SK-N-SH (cell line): ENCODE measurements around the gene LARP4. TPM values are rescaled to one million over a fixed set of nuclear protein-coding genes. Genes with fewer than 3 reads are reported as not detected.

Experiments
- CTCF ChIA-PET: fragments of 300-600, 350-600 bp; formaldehyde crosslinking; extraction: SDS; loops from one replicate; lab custom pipeline; 2021; lab: Yijun Ruan, JAX
- POLR2A ChIA-PET: fragments of 350-600 bp; sonication (Branson Sonifier 250); formaldehyde crosslinking; extraction: SDS; loops from one replicate; lab custom pipeline; 2020; ENCODE audit warnings: antibody characterized with exemption, inconsistent platforms; lab: Yijun Ruan, JAX
- DNase-seq: peaks from one replicate; pipeline ENCODE4 v3.0.0; 2012
- H2AFZ ChIP-seq: fragments of 200-600 bp; sonication (generic); 2 replicates; pipeline ENCODE4 v1.8.1; 2016; ENCODE audit warnings: antibody characterized with exemption, mild to moderate bottlenecking, low read depth
- H3F3A ChIP-seq: fragments of 200-600 bp; sonication (generic); replicated peaks from 2 replicates; pipeline ENCODE3; 2016; ENCODE audit warnings: antibody characterized with exemption, mild to moderate bottlenecking; ENCODE audit not compliant: insufficient read depth
- H3K27ac ChIP-seq, 2 experiments: fragments of 200-500 bp in 1 of 2; fragments of 200-600 bp in 1 of 2; sonication (Bioruptor generic) in 1 of 2; sonication (generic), shearing (Covaris generic) in 1 of 2; 2 replicates each; pipeline versions ENCODE4 v1.5.1 to v1.6.1; 2014 to 2016; ENCODE audit warnings: low read depth in 2 of 2, inconsistent platforms in 1 of 2, low read length in 1 of 2, mild to moderate bottlenecking in 1 of 2, mixed read lengths in 1 of 2
- H3K27me3 ChIP-seq: fragments of 200-600 bp; sonication (generic), shearing (Covaris generic); 2 replicates; pipeline ENCODE4 v1.6.1; 2016; ENCODE audit warnings: mixed run types; ENCODE audit not compliant: insufficient read depth
- H3K36me3 ChIP-seq, 2 experiments: fragments of 200-500 bp in 1 of 2; fragments of 200-600 bp in 1 of 2; sonication (Bioruptor generic) in 1 of 2; sonication (generic) in 1 of 2; replicated peaks in 1 of 2; 2 replicates each; pipeline versions ENCODE3 to v1.5.1; 2014 to 2016; ENCODE audit warnings: low read length in 1 of 2, mild to moderate bottlenecking in 1 of 2; ENCODE audit not compliant: insufficient read depth in 2 of 2, control insufficient read depth in 1 of 2
- H3K4me1 ChIP-seq, 2 experiments: fragments of 200-500 bp in 1 of 2; fragments of 200-600 bp in 1 of 2; sonication (Bioruptor generic) in 1 of 2; sonication (generic), shearing (Covaris generic) in 1 of 2; 2 replicates each; pipeline versions ENCODE4 v1.5.1 to v1.6.1; 2014 to 2016; ENCODE audit warnings: low read depth in 1 of 2, low read length in 1 of 2, mixed run types in 1 of 2; ENCODE audit not compliant: insufficient read depth in 2 of 2, control insufficient read depth in 1 of 2
- H3K4me2 ChIP-seq: fragments of 200-600 bp; sonication (generic), shearing (Covaris generic); 2 replicates; pipeline ENCODE4 v1.6.1; 2017; ENCODE audit warnings: mixed run types
- H3K4me3 ChIP-seq, 2 experiments: fragments of 200-500 bp in 1 of 2; fragments of 200-600 bp in 1 of 2; sonication (Bioruptor generic) in 1 of 2; sonication (generic), shearing (Covaris generic) in 1 of 2; 2 replicates each; pipeline versions ENCODE4 v1.5.1 to v1.8.1; 2014 to 2016; ENCODE audit warnings: low read depth in 2 of 2, inconsistent platforms in 1 of 2, low read length in 1 of 2, mild to moderate bottlenecking in 1 of 2, mixed read lengths in 1 of 2, moderate library complexity in 1 of 2
- H3K79me2 ChIP-seq: fragments of 200-600 bp; sonication (generic); 2 replicates; pipeline ENCODE4 v1.8.1; 2017; ENCODE audit warnings: mild to moderate bottlenecking; ENCODE audit not compliant: insufficient read depth
- H3K9ac ChIP-seq: fragments of 200-600 bp; sonication (generic); 2 replicates; pipeline ENCODE4 v1.6.1; 2017; ENCODE audit warnings: mixed run types
- H3K9me2 ChIP-seq: fragments of 200-600 bp; sonication (generic); 2 replicates; pipeline ENCODE4 v1.6.1; 2017; ENCODE audit warnings: mixed run types
- H3K9me3 ChIP-seq: fragments of 200-600 bp; sonication (generic); 2 replicates; pipeline ENCODE4 v1.6.1; 2017; ENCODE audit warnings: mixed run types, mild to moderate bottlenecking, moderate library complexity
- H4K20me1 ChIP-seq: fragments of 200-600 bp; sonication (generic); 2 replicates; pipeline ENCODE4 v1.6.1; 2017; ENCODE audit warnings: mild to moderate bottlenecking, mixed run types; ENCODE audit not compliant: insufficient read depth
- EZH2phosphoT487 ChIP-seq: fragments of 200-600 bp; sonication (generic); IDR thresholded peaks from 2 replicates; pipeline ENCODE4 v1.6.1; 2017; ENCODE audit warnings: low read depth, mixed run types, mild to moderate bottlenecking, antibody characterized with exemption, moderate library complexity, borderline replicate concordance
- FOXM1 ChIP-seq: IDR thresholded peaks from 2 replicates; pipeline ENCODE4 v1.4.0; 2012; ENCODE audit warnings: low read depth, mild to moderate bottlenecking
- GABPA ChIP-seq: IDR thresholded peaks from 2 replicates; pipeline ENCODE4 v1.4.0; 2012; ENCODE audit warnings: low read depth, mild to moderate bottlenecking
- GATA2 ChIP-seq: sonication (generic); formaldehyde crosslinking; IDR thresholded peaks from 2 replicates; pipeline ENCODE4 v1.5.0; 2020; ENCODE audit warnings: mild to moderate bottlenecking, missing genetic modification reagents
- JUND ChIP-seq: IDR thresholded peaks from 2 replicates; pipeline ENCODE4 v1.4.0; 2012
- MEF2A ChIP-seq: IDR thresholded peaks from 2 replicates; pipeline ENCODE4 v1.4.0; 2012; ENCODE audit warnings: low read depth, borderline replicate concordance
- NFIC ChIP-seq: IDR thresholded peaks from 2 replicates; pipeline ENCODE4 v1.4.0; 2012; ENCODE audit warnings: borderline replicate concordance
- RAD21 ChIP-seq: IDR thresholded peaks from 2 replicates; pipeline ENCODE4 v1.6.1; 2012; ENCODE audit warnings: mild to moderate bottlenecking, low read length
- RFX5 ChIP-seq: IDR thresholded peaks from 2 replicates; pipeline ENCODE4 v1.6.1; 2012; ENCODE audit warnings: mild to moderate bottlenecking, improper control_type of control experiment, low read length
- SIN3A ChIP-seq: IDR thresholded peaks from 2 replicates; pipeline ENCODE4 v1.6.1; 2012; ENCODE audit warnings: low read depth, mild to moderate bottlenecking, low read length, moderate library complexity, borderline replicate concordance
- SMC3 ChIP-seq: IDR thresholded peaks from 2 replicates; pipeline ENCODE4 v1.6.1; 2012; ENCODE audit warnings: low read depth, low read length, improper control_type of control experiment
- TCF12 ChIP-seq: IDR thresholded peaks from 2 replicates; pipeline ENCODE4 v1.4.0; 2012
- YY1 ChIP-seq: IDR thresholded peaks from 2 replicates; pipeline ENCODE4 v1.4.0; 2012; ENCODE audit warnings: low read depth, mild to moderate bottlenecking
- WGBS: methylation state at CpG from one replicate; pipeline ENCODE4 v1.1.6; 2017; ENCODE audit warnings: low lambda C conversion rate; 5-methylcytosine and 5-hydroxymethylcytosine counted together
- polyA plus RNA-seq, 3 experiments: library from polyadenylated mRNA; depleted of rRNA; stranded (reverse); fragments of >200 nt; gene quantifications; 2 replicates each; pipeline ENCODE4 v1.2.3, GENCODE V29; 2012
- TF ChIP-seq, protein P1 (sequence below): IDR thresholded peaks from 2 replicates; pipeline ENCODE4 v1.4.0; 2012; ENCODE audit warnings: low read depth, borderline replicate concordance
- TF ChIP-seq, protein P2 (sequence below): IDR thresholded peaks from 2 replicates; pipeline ENCODE4 v1.6.1; 2012; ENCODE audit warnings: mild to moderate bottlenecking, low read depth, low read length, moderate library complexity
- TF ChIP-seq, protein P3 (sequence below): IDR thresholded peaks from 2 replicates; pipeline ENCODE4 v1.4.0; 2012; ENCODE audit warnings: low read depth, borderline replicate concordance
- TF ChIP-seq, protein P4 (sequence below): fragments of 150-350 bp; IDR thresholded peaks from 2 replicates; pipeline ENCODE4 v1.6.1; 2017; ENCODE audit warnings: antibody characterized with exemption, low read length, low read depth, borderline replicate concordance
- TF ChIP-seq, protein P5 (sequence below): fragments of 150-350 bp; IDR thresholded peaks from 2 replicates; pipeline ENCODE4 v1.6.1; 2016; ENCODE audit warnings: mild to moderate bottlenecking, low read depth, low read length

The LARP4 gene
- polyA plus RNA-seq, 1 of the 3 experiments (the other 2 are of a cell fraction), result 10.8 TPM

DNA sequence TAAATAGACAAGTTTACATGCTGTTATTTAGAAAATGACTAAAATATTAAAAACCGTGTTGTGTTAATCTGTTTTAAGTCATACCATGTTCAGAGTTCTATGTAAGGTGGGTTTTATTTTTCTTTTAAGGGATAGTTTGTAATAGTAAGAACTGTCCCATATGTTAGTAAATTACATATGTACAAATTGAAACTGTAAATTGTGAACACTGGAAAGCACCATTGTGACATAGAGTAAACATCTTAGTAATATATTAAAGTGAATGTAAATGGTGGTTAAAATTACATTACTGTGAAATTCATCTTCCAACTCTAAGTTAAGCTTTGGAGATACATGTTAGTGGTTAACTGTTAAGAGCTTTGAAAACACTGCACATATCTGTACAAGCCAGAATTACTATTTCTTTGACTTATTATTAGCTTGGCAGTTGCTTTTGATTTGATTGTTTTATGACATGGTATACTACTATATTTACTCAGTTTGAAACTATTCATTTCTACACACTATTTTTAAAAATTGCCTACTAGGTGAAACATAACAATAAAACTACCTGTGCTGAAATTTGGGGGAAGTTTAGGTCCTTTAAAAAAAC, 76.7 kb downstream of the LARP4 start (continued):
- TF ChIP-seq, protein P1, sequence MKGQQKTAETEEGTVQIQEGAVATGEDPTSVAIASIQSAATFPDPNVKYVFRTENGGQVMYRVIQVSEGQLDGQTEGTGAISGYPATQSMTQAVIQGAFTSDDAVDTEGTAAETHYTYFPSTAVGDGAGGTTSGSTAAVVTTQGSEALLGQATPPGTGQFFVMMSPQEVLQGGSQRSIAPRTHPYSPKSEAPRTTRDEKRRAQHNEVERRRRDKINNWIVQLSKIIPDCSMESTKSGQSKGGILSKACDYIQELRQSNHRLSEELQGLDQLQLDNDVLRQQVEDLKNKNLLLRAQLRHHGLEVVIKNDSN, result no peak
- TF ChIP-seq MEF2A (no peak), TCF12 (no peak), NFIC (no peak), GABPA (no peak)
- TF ChIP-seq, protein P2, sequence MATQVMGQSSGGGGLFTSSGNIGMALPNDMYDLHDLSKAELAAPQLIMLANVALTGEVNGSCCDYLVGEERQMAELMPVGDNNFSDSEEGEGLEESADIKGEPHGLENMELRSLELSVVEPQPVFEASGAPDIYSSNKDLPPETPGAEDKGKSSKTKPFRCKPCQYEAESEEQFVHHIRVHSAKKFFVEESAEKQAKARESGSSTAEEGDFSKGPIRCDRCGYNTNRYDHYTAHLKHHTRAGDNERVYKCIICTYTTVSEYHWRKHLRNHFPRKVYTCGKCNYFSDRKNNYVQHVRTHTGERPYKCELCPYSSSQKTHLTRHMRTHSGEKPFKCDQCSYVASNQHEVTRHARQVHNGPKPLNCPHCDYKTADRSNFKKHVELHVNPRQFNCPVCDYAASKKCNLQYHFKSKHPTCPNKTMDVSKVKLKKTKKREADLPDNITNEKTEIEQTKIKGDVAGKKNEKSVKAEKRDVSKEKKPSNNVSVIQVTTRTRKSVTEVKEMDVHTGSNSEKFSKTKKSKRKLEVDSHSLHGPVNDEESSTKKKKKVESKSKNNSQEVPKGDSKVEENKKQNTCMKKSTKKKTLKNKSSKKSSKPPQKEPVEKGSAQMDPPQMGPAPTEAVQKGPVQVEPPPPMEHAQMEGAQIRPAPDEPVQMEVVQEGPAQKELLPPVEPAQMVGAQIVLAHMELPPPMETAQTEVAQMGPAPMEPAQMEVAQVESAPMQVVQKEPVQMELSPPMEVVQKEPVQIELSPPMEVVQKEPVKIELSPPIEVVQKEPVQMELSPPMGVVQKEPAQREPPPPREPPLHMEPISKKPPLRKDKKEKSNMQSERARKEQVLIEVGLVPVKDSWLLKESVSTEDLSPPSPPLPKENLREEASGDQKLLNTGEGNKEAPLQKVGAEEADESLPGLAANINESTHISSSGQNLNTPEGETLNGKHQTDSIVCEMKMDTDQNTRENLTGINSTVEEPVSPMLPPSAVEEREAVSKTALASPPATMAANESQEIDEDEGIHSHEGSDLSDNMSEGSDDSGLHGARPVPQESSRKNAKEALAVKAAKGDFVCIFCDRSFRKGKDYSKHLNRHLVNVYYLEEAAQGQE, result no peak

DNA sequence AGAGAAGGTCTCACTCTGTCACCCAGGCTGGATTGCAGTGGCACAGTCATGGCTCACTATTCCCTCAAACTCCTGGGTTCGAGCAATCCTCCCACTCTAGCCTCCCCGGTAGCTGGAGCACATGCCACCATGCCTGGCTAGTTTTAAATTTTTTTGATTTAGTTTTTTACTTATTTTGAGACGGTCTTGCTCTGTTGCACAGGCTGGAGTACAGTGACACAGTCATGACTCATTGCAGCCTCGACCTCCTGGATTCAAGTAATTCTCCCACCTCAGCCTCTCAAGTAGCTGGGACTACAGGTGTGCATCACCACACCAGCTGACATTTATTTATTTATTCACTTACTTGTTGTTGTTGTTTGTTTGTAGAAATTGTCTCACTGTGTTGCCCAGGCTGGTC, 81.9 kb downstream of the LARP4 start:
- Histone ChIP-seq H2AFZ (no peak overlapping the region), H3K9me3 (no peaks in the 10 kb centered on the region), H3K36me3 (peaks cover 11 to 30% of the 10 kb centered on the region in 2 experiments), H3K4me1 (no peaks in the 10 kb centered on the region), H3K9me2 (no peaks in the 10 kb centered on the region), H4K20me1 (no peaks in the 10 kb centered on the region), H3F3A (peaks cover 10% of the 10 kb centered on the region), H3K27ac (no peak overlapping the region), H3K79me2 (no peaks in the 10 kb centered on the region), H3K4me3 (no peak overlapping the region), H3K4me2 (no peak overlapping the region), H3K9ac (no peak overlapping the region), H3K27me3 (no peaks in the 10 kb centered on the region)
- ChIA-PET CTCF (interaction anchor here (1.3 to 1.4 kb wide), 2 partner anchors 412 to 416 kb away, joined by 3 read pairs; no protein-coding TSS in a partner anchor), POLR2A (interaction anchor here (0.6 kb wide), 1 partner anchor 654 kb away, joined by 3 read pairs; no protein-coding TSS in a partner anchor)
- DNase-seq, result no peak
- TF ChIP-seq SMC3 (no peak), EZH2phosphoT487 (no peak), GATA2 (CRISPR knock-in tag) (no peak), SIN3A (no peak), RAD21 (no peak), RFX5 (no peak), MEF2A (no peak), YY1 (no peak), FOXM1 (no peak), JUND (no peak)
- TF ChIP-seq, protein P3, sequence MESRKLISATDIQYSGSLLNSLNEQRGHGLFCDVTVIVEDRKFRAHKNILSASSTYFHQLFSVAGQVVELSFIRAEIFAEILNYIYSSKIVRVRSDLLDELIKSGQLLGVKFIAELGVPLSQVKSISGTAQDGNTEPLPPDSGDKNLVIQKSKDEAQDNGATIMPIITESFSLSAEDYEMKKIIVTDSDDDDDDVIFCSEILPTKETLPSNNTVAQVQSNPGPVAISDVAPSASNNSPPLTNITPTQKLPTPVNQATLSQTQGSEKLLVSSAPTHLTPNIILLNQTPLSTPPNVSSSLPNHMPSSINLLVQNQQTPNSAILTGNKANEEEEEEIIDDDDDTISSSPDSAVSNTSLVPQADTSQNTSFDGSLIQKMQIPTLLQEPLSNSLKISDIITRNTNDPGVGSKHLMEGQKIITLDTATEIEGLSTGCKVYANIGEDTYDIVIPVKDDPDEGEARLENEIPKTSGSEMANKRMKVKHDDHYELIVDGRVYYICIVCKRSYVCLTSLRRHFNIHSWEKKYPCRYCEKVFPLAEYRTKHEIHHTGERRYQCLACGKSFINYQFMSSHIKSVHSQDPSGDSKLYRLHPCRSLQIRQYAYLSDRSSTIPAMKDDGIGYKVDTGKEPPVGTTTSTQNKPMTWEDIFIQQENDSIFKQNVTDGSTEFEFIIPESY, result no peak
- TF ChIP-seq, protein P4, sequence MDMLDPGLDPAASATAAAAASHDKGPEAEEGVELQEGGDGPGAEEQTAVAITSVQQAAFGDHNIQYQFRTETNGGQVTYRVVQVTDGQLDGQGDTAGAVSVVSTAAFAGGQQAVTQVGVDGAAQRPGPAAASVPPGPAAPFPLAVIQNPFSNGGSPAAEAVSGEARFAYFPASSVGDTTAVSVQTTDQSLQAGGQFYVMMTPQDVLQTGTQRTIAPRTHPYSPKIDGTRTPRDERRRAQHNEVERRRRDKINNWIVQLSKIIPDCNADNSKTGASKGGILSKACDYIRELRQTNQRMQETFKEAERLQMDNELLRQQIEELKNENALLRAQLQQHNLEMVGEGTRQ, result no peak
- TF ChIP-seq, protein P5, sequence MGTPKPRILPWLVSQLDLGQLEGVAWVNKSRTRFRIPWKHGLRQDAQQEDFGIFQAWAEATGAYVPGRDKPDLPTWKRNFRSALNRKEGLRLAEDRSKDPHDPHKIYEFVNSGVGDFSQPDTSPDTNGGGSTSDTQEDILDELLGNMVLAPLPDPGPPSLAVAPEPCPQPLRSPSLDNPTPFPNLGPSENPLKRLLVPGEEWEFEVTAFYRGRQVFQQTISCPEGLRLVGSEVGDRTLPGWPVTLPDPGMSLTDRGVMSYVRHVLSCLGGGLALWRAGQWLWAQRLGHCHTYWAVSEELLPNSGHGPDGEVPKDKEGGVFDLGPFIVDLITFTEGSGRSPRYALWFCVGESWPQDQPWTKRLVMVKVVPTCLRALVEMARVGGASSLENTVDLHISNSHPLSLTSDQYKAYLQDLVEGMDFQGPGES, result no peak
- WGBS, result 64% methylated on average over 4 of the region's 4 CpGs
